Measurements from ENCODE around the gene DHODH.

DNA sequence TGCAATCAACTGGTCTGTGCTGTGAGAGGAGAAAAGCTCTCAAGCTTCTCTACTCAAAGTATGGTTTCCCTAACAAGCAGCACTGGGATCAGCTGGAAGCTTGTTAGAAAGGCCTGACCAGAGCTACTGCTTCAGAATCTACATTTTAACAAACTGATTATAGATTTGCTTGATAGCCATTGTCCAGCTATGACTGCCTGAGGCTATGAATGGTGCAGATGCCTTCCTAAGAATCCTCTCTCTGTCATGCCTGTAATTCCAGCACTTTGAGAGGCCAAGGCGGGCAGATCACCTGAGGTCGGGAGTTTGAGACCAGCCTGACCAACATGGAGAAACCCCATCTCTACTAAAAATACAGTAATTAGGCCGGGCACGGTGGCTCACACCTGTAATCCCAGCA is 37.0 kb upstream of the DHODH start:
- TF ChIP-seq, protein P1, sequence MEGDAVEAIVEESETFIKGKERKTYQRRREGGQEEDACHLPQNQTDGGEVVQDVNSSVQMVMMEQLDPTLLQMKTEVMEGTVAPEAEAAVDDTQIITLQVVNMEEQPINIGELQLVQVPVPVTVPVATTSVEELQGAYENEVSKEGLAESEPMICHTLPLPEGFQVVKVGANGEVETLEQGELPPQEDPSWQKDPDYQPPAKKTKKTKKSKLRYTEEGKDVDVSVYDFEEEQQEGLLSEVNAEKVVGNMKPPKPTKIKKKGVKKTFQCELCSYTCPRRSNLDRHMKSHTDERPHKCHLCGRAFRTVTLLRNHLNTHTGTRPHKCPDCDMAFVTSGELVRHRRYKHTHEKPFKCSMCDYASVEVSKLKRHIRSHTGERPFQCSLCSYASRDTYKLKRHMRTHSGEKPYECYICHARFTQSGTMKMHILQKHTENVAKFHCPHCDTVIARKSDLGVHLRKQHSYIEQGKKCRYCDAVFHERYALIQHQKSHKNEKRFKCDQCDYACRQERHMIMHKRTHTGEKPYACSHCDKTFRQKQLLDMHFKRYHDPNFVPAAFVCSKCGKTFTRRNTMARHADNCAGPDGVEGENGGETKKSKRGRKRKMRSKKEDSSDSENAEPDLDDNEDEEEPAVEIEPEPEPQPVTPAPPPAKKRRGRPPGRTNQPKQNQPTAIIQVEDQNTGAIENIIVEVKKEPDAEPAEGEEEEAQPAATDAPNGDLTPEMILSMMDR (IDR thresholded peaks at IDR 0.05): no peak
- TF ChIP-seq POLR2A (IDR thresholded peaks at IDR 0.05): no peak

Data from sigmoid colon (tissue), 3 donors.